Measurements from ENCODE around the gene TTC7B.

TTC7B gene

DNA sequence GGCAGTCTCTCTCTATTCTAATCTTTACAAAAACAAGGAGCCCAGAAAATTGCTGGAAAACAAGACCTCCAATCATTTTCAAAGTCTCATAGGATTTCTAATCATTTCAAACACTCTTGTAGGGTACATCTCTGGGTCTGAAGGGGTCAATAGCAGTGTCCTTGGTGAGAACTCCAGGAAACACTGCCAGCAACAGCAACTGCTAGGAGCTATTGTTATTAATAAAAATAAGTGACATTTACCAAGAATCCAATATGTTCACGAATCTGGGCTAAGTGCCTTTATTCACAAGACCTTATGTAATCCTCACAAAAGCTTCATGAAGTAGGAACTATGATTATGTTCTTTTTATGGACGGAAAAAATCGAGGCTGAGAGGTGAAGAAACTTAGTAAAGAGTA is 72.8 kb downstream of the TTC7B start:
- ChIA-PET CTCF (interaction anchor here (0.6 to 1.2 kb wide), 2 partner anchors 15 to 1169 kb away, joined by 3 read pairs; no protein-coding TSS in a partner anchor), POLR2A (ENCODE audit: low non-redundant PET) (no interaction called here)
- no peak overlapping the region for H3K27ac ChIP-seq
- TF ChIP-seq, protein P1, sequence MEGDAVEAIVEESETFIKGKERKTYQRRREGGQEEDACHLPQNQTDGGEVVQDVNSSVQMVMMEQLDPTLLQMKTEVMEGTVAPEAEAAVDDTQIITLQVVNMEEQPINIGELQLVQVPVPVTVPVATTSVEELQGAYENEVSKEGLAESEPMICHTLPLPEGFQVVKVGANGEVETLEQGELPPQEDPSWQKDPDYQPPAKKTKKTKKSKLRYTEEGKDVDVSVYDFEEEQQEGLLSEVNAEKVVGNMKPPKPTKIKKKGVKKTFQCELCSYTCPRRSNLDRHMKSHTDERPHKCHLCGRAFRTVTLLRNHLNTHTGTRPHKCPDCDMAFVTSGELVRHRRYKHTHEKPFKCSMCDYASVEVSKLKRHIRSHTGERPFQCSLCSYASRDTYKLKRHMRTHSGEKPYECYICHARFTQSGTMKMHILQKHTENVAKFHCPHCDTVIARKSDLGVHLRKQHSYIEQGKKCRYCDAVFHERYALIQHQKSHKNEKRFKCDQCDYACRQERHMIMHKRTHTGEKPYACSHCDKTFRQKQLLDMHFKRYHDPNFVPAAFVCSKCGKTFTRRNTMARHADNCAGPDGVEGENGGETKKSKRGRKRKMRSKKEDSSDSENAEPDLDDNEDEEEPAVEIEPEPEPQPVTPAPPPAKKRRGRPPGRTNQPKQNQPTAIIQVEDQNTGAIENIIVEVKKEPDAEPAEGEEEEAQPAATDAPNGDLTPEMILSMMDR (conservative IDR thresholded peaks at IDR 0.05; ENCODE audit: low read depth) = no peak
- DNase-seq (ENCODE audit: low spot score) = no peak

DNA sequence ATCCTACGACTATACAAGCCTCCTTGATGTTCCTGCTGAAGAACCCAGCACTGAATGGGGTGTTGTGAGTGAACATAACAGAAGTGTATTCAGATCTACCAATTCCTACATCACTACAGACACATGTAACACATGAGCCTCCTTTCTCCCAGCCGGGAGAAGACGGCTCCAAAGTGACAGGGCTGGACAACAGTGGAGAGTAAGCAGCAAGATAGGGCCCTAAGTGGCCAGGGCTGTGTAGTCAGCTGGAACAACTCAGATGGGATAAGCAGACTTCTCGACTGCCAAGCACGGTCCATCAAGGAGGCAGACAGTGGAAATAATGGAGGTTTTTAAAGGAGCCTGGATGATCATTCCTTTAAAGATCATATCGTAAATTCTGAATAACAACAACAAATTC is 73.5 kb downstream of the TTC7B start:
- H3K27ac ChIP-seq = no peak overlapping the region
- CTCF ChIA-PET = interaction anchor here (1.2 kb wide), 1 partner anchor 16 kb away, joined by 3 read pairs; no protein-coding TSS in a partner anchor
- POLR2A ChIA-PET (ENCODE audit: low non-redundant PET) = no interaction called here
- TF ChIP-seq, protein P1 (conservative IDR thresholded peaks at IDR 0.05; ENCODE audit: low read depth) = no peak
- DNase-seq (ENCODE audit: low spot score) = no peak

DNA sequence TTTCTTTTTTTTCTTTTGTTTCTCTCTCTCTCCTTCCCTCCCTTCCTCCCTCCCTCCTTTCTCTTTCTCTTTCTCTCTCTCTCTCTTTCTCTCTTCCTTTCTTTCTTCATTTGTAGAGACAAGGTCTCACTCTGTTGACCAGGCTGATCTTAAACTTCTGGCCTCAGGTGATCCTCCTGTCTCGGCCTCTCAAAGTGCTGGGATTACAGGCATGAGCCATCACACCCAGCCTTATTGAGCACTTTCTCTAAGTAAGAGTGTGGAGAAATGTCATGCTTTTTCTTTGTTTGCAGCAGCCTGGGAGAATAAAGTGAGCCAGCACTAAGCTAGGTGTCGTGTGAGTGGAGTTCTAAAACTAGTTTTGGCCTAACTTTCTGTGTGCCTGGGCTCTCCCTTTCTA is 74.0 kb downstream of the TTC7B start:
- ChIA-PET CTCF (interaction anchor here (1.2 kb wide), 1 partner anchor 16 kb away, joined by 3 read pairs; no protein-coding TSS in a partner anchor), POLR2A (ENCODE audit: low non-redundant PET) (no interaction called here)
- no peak overlapping the region for H3K27ac ChIP-seq
- TF ChIP-seq, protein P1 (conservative IDR thresholded peaks at IDR 0.05; ENCODE audit: low read depth) = no peak
- DNase-seq (ENCODE audit: low spot score) = no peak

DNA sequence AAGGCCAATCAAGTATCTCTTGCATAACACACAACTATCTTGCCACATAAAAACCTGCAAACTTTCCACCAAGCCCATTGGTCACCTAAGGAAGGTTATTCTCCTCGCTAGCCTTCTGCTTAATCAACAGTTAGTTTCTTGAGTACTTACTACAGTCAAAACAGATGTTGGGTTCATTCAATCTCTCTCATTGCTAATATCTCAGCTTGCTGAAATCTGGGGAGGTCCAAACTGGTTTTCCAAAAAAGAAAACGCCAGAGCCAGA is 74.6 kb downstream of the TTC7B start:
- DNase-seq (ENCODE audit: low spot score) = no peak
- H3K27ac ChIP-seq = no peak overlapping the region
- ChIA-PET POLR2A (ENCODE audit: low non-redundant PET) (no interaction called here), CTCF (no interaction called here)
- TF ChIP-seq, protein P1 (conservative IDR thresholded peaks at IDR 0.05; ENCODE audit: low read depth) = no peak

DNA sequence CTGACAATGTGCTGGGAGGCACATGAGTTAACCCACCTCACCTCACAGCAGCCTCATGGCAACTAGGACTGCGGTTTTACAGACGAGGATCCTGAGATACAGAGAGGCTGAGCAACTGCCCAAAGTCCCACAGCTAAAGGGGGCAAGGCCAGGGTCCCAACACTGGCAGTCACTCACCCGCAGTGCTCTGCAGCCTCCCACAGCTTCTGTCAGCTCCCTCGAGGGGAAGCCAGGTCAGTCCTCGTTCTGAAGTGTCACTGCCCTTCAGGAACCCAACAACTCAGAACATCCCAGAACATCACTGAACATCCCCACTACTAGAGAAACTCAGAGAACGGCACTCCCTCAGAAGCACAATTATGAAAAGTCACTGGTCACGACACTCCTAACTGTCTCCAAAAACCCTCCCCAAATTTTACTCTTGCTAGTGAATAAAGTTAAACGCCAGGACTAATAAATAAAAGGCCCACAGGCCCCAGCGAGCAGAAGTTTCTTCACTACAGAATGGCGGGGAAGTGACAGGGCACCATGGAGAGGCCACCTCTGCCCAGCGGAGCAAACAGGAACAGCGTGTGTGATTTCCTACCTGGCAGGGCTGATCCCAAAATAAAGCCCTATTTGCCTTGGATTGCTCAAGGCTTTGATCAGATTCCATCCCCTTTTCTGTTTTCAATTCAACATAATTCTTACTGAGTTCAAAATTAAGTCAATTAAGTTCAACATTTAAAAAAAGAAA is 75.1 kb downstream of the TTC7B start:
- DNase-seq (ENCODE audit: low spot score) = no peak
- H3K27ac ChIP-seq = no peak overlapping the region
- ChIA-PET CTCF (no interaction called here), POLR2A (ENCODE audit: low non-redundant PET) (no interaction called here)
- TF ChIP-seq, protein P1 (conservative IDR thresholded peaks at IDR 0.05; ENCODE audit: low read depth) = no peak

DNA sequence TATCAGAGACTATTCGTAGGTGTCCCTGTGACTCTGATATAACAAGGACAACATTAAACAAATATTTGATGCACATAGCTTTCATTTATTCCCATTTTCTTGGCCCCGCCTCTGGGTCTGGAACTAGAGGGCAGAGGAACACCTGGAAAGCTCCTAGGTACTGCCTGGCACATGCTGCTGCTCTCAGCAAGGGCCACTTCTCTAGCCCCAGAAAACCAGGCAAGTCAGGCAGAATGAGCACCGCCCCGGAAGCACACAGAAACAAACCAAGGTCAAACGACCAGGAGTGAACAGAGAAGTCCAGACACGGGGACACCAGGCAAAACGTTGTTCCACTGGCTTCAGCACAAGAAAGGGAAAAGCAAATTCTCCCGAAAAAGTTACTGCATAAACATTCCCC is 76.1 kb downstream of the TTC7B start:
- H3K27ac ChIP-seq = no peak overlapping the region
- TF ChIP-seq, protein P1 (conservative IDR thresholded peaks at IDR 0.05; ENCODE audit: low read depth) = no peak
- POLR2A ChIA-PET (ENCODE audit: low non-redundant PET) = no interaction called here
- no peak for DNase-seq (ENCODE audit: low spot score)
- CTCF ChIA-PET = no interaction called here

Data from RWPE1 (cell line).